ENCODE measurements around the gene ORMDL2. TPM values are rescaled to one million over a fixed set of nuclear protein-coding genes. Genes with fewer than 3 reads are reported as not detected.

ORMDL2 gene, protein sequence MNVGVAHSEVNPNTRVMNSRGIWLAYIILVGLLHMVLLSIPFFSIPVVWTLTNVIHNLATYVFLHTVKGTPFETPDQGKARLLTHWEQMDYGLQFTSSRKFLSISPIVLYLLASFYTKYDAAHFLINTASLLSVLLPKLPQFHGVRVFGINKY
- 15.7 and 26.9 TPM in 2 replicates for total RNA-seq
- 54.5 and 60.6 TPM in 2 replicates for polyA plus RNA-seq
- 77.1 and 86.5 TPM in 2 replicates for polyA plus RNA-seq (2012)
- 126 and 177 TPM in 2 replicates for polyA minus RNA-seq (ENCODE audit: low replicate concordance)

GRCh38 chr12:55817345-55818139 lies at the start of gene ORMDL2, which contains the start of gene SARNP:
TSS of gene ORMDL2 (plus strand) at chr12:55818041. CDS start at chr12:55819000, 959 bp downstream.
TSS of gene SARNP (minus strand) at chr12:55817724. CDS start at chr12:55817701, 23 bp downstream.
- H3K4me3 ChIP-seq (replicated peaks in 1 of 4; ENCODE audit: control extremely low read depth in 1 of 4, insufficient read depth in 1 of 4, low read depth in 3 of 4, low read length in 4 of 4) = peak within 1 kb of the TSS; percentile 85 to 100 (median 96)
- H3K27me3 ChIP-seq (ENCODE audit: control insufficient read depth, insufficient read depth, low read length) = no peaks in the 10 kb centered on the region
- DNase-seq (ENCODE audit: low read depth in 2 of 2) = peak; percentile 100
- peaks cover 3% of the 10 kb centered on the region for H3K4me1 ChIP-seq (ENCODE audit: control insufficient read depth, extremely low read depth, insufficient read depth, low read length)
- H3K9ac ChIP-seq (ENCODE audit: insufficient read depth, low read length) = peak within 1 kb of the TSS; percentile 80
- H3K79me2 ChIP-seq (ENCODE audit: control insufficient read depth, insufficient read depth, low read length) = peaks cover 64% of the 10 kb centered on the region
- H3K36me3 ChIP-seq (ENCODE audit: control insufficient read depth, insufficient read depth, low read length) = peaks cover 14% of the 10 kb centered on the region
- no peaks in the 10 kb centered on the region for H3K9me3 ChIP-seq (ENCODE audit: control insufficient read depth, insufficient read depth, low read depth, low read length)
- H3K27ac ChIP-seq (ENCODE audit: insufficient read depth, low read length) = peak within 1 kb of the TSS; percentile 91
- H2AFZ ChIP-seq (ENCODE audit: low read length) = peak within 1 kb of the TSS; percentile 87
- peaks cover 2% of the 10 kb centered on the region for H4K20me1 ChIP-seq (ENCODE audit: control insufficient read depth, extremely low read depth, insufficient read depth, low read length)
- H3K4me2 ChIP-seq (ENCODE audit: extremely low read depth, insufficient read depth, low read length) = peak within 1 kb of the TSS; percentile 92
- TF ChIP-seq CTCF (conservative IDR thresholded peaks at IDR 0.05 in 1 of 2, IDR thresholded peaks at IDR 0.05 in 1 of 2; ENCODE audit: low read depth in 1 of 2, low read length in 2 of 2) = no peak
- TF ChIP-seq EZH2 (IDR thresholded peaks at IDR 0.05; ENCODE audit: low read length, missing control alignments) = no peak

DNA sequence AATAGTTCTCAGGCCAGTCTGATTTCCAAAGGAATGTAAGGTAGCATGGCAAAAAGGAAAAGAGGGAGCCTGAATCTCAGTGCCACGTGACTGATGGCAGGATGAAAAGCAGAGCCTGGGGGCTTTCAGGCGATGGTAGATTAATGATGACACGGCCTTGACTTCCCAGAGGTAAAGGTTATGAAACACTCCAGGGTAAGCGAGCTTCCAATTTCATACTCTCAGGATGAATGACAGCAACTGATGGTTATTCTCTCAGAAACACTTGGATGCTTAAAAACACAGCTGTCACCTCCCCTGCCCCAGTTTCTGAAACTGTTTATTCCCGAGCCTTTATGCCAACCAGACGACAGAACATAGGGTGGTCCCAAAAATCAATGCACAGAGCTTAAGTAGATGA lies 46.1 kb upstream of the ORMDL2 start:
- no peak for DNase-seq (ENCODE audit: low read depth in 2 of 2)
- H3K36me3 ChIP-seq (ENCODE audit: control insufficient read depth, insufficient read depth, low read length) = peaks cover 2% of the 10 kb centered on the region
- TF ChIP-seq EZH2 (IDR thresholded peaks at IDR 0.05; ENCODE audit: low read length, missing control alignments) (no peak), CTCF (conservative IDR thresholded peaks at IDR 0.05 in 1 of 2, IDR thresholded peaks at IDR 0.05 in 1 of 2; ENCODE audit: low read depth in 1 of 2, low read length in 2 of 2) (no peak)
- no peaks in the 10 kb centered on the region for H3K9me3 ChIP-seq (ENCODE audit: control insufficient read depth, insufficient read depth, low read depth, low read length)
- no peak overlapping the region for H2AFZ ChIP-seq (ENCODE audit: low read length)
- H4K20me1 ChIP-seq (ENCODE audit: control insufficient read depth, extremely low read depth, insufficient read depth, low read length) = no peaks in the 10 kb centered on the region
- no peak overlapping the region for H3K27ac ChIP-seq (ENCODE audit: insufficient read depth, low read length)
- no peak overlapping the region for H3K4me2 ChIP-seq (ENCODE audit: extremely low read depth, insufficient read depth, low read length)
- no peaks in the 10 kb centered on the region for H3K79me2 ChIP-seq (ENCODE audit: control insufficient read depth, insufficient read depth, low read length)
- no peak overlapping the region for H3K4me3 ChIP-seq (replicated peaks in 1 of 4; ENCODE audit: control extremely low read depth in 1 of 4, insufficient read depth in 1 of 4, low read depth in 3 of 4, low read length in 4 of 4)
- no peaks in the 10 kb centered on the region for H3K4me1 ChIP-seq (ENCODE audit: control insufficient read depth, extremely low read depth, insufficient read depth, low read length)
- no peaks in the 10 kb centered on the region for H3K27me3 ChIP-seq (ENCODE audit: control insufficient read depth, insufficient read depth, low read length)
- H3K9ac ChIP-seq (ENCODE audit: insufficient read depth, low read length) = no peak overlapping the region

DNA sequence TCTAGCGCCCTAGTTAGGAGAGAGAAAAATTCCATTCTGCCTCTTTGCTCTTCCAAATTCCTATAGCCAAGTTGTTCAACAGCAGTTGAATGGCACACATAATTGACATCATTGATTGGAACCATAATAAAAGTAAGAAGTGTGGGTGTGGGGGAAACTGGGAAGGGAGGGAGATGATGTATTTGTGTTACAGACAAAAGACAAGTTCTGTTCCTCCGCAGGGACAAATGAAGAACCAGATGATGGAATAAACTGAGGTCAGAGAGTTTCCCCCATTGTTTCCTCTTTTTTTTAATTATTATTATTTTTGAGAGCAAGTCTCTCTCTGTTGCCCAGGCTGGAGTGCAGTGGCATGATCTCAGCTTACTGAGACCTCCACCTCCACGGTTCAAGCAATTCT lies 40.0 kb upstream of the ORMDL2 start:
- no peaks in the 10 kb centered on the region for H3K27me3 ChIP-seq (ENCODE audit: control insufficient read depth, insufficient read depth, low read length)
- H4K20me1 ChIP-seq (ENCODE audit: control insufficient read depth, extremely low read depth, insufficient read depth, low read length) = no peaks in the 10 kb centered on the region
- no peak overlapping the region for H3K4me2 ChIP-seq (ENCODE audit: extremely low read depth, insufficient read depth, low read length)
- no peak overlapping the region for H3K4me3 ChIP-seq (replicated peaks in 1 of 4; ENCODE audit: control extremely low read depth in 1 of 4, insufficient read depth in 1 of 4, low read depth in 3 of 4, low read length in 4 of 4)
- DNase-seq (ENCODE audit: low read depth in 2 of 2) = no peak
- no peak for TF ChIP-seq CTCF (conservative IDR thresholded peaks at IDR 0.05 in 1 of 2, IDR thresholded peaks at IDR 0.05 in 1 of 2; ENCODE audit: low read depth in 1 of 2, low read length in 2 of 2)
- no peak for TF ChIP-seq EZH2 (IDR thresholded peaks at IDR 0.05; ENCODE audit: low read length, missing control alignments)
- H3K4me1 ChIP-seq (ENCODE audit: control insufficient read depth, extremely low read depth, insufficient read depth, low read length) = no peaks in the 10 kb centered on the region
- H3K9me3 ChIP-seq (ENCODE audit: control insufficient read depth, insufficient read depth, low read depth, low read length) = no peaks in the 10 kb centered on the region
- no peak overlapping the region for H3K27ac ChIP-seq (ENCODE audit: insufficient read depth, low read length)
- no peak overlapping the region for H2AFZ ChIP-seq (ENCODE audit: low read length)
- no peaks in the 10 kb centered on the region for H3K79me2 ChIP-seq (ENCODE audit: control insufficient read depth, insufficient read depth, low read length)
- H3K9ac ChIP-seq (ENCODE audit: insufficient read depth, low read length) = no peak overlapping the region
- peaks cover 5% of the 10 kb centered on the region for H3K36me3 ChIP-seq (ENCODE audit: control insufficient read depth, insufficient read depth, low read length)

All from fibroblast of lung (primary cell).